Stimulated activated CD8-positive, alpha-beta memory T cell treated with anti-CD3 and anti-CD28 coated beads, Interleukin-12 subunit alpha, Interleukin-12 subunit beta, amount 100 ng/mL, for 1 hour (primary cell): ENCODE data around the gene FOXL3.

Experiments used
- DNase-seq: peaks from one replicate; pipeline ENCODE4 v3.0.0-alpha.2; 2020; ENCODE audit warnings: low read depth

FOXL3 gene

DNA sequence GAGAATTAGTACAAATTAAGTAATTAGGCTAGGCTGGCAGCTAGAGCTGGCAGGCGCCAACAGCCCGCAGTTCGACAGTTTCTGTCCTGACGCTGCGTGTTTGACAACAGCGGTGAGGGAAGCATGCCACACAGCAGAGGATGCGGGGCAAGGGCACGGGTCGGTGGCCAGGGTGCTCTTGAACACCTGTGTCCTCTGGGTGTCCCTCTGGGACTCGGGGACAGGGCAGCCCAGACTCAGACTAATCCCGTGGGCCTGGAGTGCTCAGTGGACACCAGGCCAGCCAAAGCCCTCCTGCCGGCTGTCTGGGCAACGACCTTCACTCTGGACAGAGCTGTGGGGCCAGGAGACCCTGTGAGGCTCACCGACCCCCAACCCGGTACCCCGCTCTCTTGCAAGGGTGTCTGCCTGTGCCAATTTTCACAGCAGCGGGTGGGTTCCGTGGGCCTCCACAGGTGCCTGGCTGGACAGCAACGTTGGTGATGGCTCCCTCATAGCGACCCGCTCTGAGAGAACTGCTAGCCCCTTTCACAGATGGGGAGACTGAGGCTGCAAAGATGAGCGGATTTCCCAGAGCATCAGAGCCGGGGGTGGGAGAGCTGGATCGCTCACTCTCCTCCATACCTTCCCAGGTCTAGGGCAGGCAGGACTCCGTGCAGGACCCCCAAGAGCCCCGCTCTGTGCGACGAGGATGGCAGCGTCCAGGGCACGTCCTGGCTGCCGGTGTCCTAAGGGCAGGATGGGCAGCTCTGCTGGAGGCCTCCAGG is 48.5 kb downstream of the FOXL3 start:
- DNase-seq, result no peak

DNA sequence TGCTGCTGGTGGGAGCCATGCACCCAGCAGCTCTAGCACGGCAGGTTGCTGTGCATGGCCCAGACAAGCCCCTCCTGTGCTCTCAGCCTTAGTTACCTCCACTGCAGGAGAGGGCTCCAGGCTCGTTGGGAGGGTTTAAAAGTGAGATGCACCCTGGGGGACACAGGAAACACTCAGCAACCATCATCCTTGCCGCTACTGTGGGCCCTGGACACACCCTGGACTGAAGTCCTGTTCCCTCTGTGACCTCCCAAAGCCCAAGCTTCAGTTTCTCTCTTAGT is 49.0 kb downstream of the FOXL3 start:
- DNase-seq, result no peak

DNA sequence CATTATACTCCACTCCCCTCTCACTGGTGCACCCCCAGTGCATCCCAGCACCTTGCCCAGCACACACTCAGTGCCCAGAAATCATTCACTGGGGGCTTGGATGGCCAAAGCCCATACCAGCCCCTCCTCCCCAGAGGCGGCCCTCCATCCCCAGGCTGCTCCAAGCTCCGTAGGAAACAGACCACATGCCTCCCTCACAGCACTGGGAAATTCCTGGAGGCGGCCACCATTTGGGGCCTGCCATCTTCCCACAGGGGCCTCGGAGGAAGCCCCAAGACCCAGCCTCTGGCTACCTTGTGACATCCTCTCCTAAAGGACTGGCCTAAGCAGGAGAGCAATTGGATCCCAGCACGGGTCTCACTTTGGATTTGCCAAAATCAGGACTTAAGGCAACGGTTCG is 49.7 kb downstream of the FOXL3 start:
- DNase-seq, result no peak

DNA sequence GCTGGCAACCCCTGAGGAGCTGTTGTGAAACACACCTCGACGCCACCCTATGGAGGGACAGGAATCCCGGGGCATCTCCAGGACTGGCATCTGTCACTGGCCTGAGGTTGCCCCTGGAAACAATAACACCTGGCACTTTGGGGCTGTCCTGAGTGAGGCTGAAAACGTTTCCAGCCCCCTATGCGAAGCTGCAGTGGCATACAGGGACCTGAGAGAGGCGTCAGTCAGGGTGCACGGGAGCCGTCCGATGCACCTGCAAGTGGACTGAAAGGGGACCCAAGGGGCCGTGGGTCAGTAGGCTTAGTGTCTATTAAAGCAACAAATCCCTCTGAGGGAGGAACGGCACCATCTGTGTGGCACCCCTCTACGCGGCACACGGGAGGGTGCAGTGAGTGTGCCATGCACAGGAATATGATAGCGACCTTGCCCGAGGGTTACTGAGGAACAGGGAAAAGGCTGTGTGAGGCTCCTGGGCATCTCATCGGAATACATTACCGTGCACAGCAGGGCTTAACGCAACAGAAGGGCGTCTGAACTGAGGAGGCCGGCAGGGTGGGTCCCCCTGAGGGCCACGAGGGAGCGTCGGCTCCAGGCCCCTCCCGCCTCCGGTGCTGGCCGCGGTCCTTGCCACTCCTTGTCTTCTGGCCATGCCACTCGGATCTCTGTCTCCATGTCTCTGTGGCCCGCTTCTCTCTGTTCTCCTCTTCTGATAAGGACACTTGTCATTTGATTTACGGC is 50.4 kb downstream of the FOXL3 start:
- no peak for DNase-seq
